Measurements from ENCODE around the gene ASB5. TPM values are rescaled to one million over a fixed set of nuclear protein-coding genes. Genes with fewer than 3 reads are reported as not detected.

Gene ASB5
- total and polyA plus RNA-seq, 9 of the 15 experiments (the other 6 are each of a cell fraction or from before 2014, with no cell fraction given) = not detected

- peak in 1 of 2 experiments; percentile 64; a peak in 1 of 4 replicates for TF ChIP-seq HDAC1 (IDR thresholded peaks at IDR 0.05)
- no peak for TF ChIP-seq E2F6 (IDR thresholded peaks at IDR 0.05; ENCODE audit: borderline replicate concordance in 1 of 2, extremely low read depth in 1 of 2, insufficient read depth in 1 of 2, insufficient read length in 1 of 2, low read depth in 1 of 2, low read length in 1 of 2, poor library complexity in 1 of 2, severe bottlenecking in 1 of 2)
- peak; percentile 79 for TF ChIP-seq TAL1 (IDR thresholded peaks at IDR 0.05)
- TF ChIP-seq CEBPZ (IDR thresholded peaks at IDR 0.05; ENCODE audit: borderline replicate concordance, low read depth, low read length) = no peak
- no peak for TF ChIP-seq NFIX (CRISPR knock-in tag; IDR thresholded peaks at IDR 0.05; ENCODE audit: low read depth)
- TF ChIP-seq TEAD4 (IDR thresholded peaks at IDR 0.05; ENCODE audit: low read length) = peak; percentile 90
- TF ChIP-seq TEAD4 (CRISPR knock-in tag; IDR thresholded peaks at IDR 0.05; ENCODE audit: borderline replicate concordance) = no peak
- TF ChIP-seq EHMT2 (IDR thresholded peaks at IDR 0.05) = no peak; the same call in 1 of the 2 replicates
- TF ChIP-seq ZNF592 (IDR thresholded peaks at IDR 0.05) = 0 out of 2 replicates have a peak, but pooled peaks have one; percentile 20
- TF ChIP-seq CBFA2T2 (conservative IDR thresholded peaks at IDR 0.05) = peak; percentile 86
- 0 out of 2 replicates have a peak, but pooled peaks have one; percentile 54 for TF ChIP-seq SMARCE1 (IDR thresholded peaks at IDR 0.05)
Observed at GRCh38 chr4:176290520-176290919, 21.5 kb upstream of the ASB5 start (continued).
